NCI-H1436 (cell line): ENCODE measurements around the gene OR51A4.
"Not testable (repeated sequence)": the region's sequence is repeated elsewhere in the genome, so short reads cannot be mapped to it uniquely, and the experiment has no call there.

Experiments
- DNase-seq: peaks from one replicate; lab custom pipeline; 2025; lab: John Stamatoyannopoulos, UW

The OR51A4 gene

GRCh38 chr11:4947505-4947904 is at the start of gene OR51A4:
TSS of gene OR51A4 (minus strand) at chr11:4947605. CDS start at chr11:4947100, 505 bp downstream.
- no peak for DNase-seq

GRCh38 chr11:4994551-4994950 is 47.1 kb upstream of the OR51A4 start, which contains the start of gene OR51L1:
TSS of gene OR51L1 (plus strand) at chr11:4994851. CDS start at chr11:4998983, 4,132 bp downstream.
- DNase-seq: no peak

GRCh38 chr11:4991060-4991459 is 43.7 kb upstream of the OR51A4 start:
- no peak for DNase-seq

GRCh38 chr11:4983841-4984240 is 36.4 kb upstream of the OR51A4 start:
- no peak for DNase-seq

- DNase-seq: no peak
Measured at GRCh38 chr11:4982678-4983077, 35.3 kb upstream of the OR51A4 start.

GRCh38 chr11:4979036-4979435 is 31.6 kb upstream of the OR51A4 start:
- DNase-seq: no peak

- DNase-seq: no peak
Measured at GRCh38 chr11:4975436-4975835, 28.0 kb upstream of the OR51A4 start.

GRCh38 chr11:4962816-4963215 is 15.4 kb upstream of the OR51A4 start:
- no peak for DNase-seq

GRCh38 chr11:4960877-4961276 is 13.5 kb upstream of the OR51A4 start:
- DNase-seq: no peak

GRCh38 chr11:4957396-4957795 is 10.0 kb upstream of the OR51A4 start:
- no peak for DNase-seq

- DNase-seq: not testable (repeated sequence)
Measured at GRCh38 chr11:4955613-4956012, 8.2 kb upstream of the OR51A4 start, which contains the start of gene OR51A2. TSS of gene OR51A2 (minus strand) at chr11:4955713. CDS start at chr11:4955713, 0 bp downstream.

GRCh38 chr11:4936745-4937144 is 10.7 kb downstream of the OR51A4 start:
- DNase-seq: no peak

GRCh38 chr11:4932751-4933150 is 14.7 kb downstream of the OR51A4 start:
- DNase-seq: no peak

- DNase-seq: no peak
Measured at GRCh38 chr11:4926608-4927007, 20.8 kb downstream of the OR51A4 start.

GRCh38 chr11:4924239-4924638 is 23.2 kb downstream of the OR51A4 start, which contains the start of gene OR51G1:
TSS of gene OR51G1 (minus strand) at chr11:4924339. CDS start at chr11:4924339, 0 bp downstream.
- no peak for DNase-seq

- no peak for DNase-seq
Measured at GRCh38 chr11:4922304-4922703, 25.1 kb downstream of the OR51A4 start.

GRCh38 chr11:4921796-4922195 is 25.6 kb downstream of the OR51A4 start:
- no peak for DNase-seq

GRCh38 chr11:4919250-4919649 is 28.2 kb downstream of the OR51A4 start, which contains the start of gene OR51G2:
TSS of gene OR51G2 (minus strand) at chr11:4919350. CDS start at chr11:4915663, 3,687 bp downstream.
- no peak for DNase-seq

GRCh38 chr11:4916581-4916980 is 30.8 kb downstream of the OR51A4 start:
- no peak for DNase-seq

GRCh38 chr11:4903484-4903883 is 43.9 kb downstream of the OR51A4 start, which contains the start of gene OR51A7:
TSS of gene OR51A7 (plus strand) at chr11:4903783. CDS start at chr11:4907370, 3,587 bp downstream.
- no peak for DNase-seq
